Measurements from ENCODE around the gene C2CD4B.

DNA sequence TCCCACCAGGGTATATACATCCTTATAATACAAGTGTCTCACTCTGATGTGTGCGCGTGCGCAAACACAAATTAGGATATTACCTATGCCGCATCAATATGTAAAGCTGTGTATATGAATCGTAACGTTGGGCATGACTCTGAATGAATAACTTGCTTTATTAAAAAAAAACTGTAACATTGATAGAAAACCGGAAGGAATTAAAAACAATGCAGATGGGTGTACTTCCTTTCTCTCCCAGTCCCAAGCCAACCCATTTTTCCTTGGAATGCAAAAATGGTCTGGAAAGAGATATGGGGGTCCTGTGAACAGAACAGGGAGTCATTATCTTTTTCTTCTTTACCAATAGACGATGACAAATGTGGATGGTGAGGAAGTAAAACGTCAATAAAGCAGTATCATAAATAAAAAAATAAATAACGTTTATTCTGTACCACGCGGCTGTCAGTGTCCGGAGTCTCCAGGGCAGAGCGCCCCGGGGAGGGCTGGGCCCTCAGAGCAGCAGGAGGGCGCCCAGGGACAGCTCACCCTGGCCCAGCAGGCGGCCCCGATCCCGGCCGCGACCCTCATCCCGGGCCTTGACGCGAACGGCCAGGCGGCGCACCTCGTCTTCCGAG lies 1.6 kb downstream of the C2CD4B start:
- TF ChIP-seq, protein P1, sequence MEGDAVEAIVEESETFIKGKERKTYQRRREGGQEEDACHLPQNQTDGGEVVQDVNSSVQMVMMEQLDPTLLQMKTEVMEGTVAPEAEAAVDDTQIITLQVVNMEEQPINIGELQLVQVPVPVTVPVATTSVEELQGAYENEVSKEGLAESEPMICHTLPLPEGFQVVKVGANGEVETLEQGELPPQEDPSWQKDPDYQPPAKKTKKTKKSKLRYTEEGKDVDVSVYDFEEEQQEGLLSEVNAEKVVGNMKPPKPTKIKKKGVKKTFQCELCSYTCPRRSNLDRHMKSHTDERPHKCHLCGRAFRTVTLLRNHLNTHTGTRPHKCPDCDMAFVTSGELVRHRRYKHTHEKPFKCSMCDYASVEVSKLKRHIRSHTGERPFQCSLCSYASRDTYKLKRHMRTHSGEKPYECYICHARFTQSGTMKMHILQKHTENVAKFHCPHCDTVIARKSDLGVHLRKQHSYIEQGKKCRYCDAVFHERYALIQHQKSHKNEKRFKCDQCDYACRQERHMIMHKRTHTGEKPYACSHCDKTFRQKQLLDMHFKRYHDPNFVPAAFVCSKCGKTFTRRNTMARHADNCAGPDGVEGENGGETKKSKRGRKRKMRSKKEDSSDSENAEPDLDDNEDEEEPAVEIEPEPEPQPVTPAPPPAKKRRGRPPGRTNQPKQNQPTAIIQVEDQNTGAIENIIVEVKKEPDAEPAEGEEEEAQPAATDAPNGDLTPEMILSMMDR (IDR thresholded peaks at IDR 0.05): no peak
- TF ChIP-seq EZH2 (IDR thresholded peaks at IDR 0.05) (no peak), EZH2phosphoT487 (IDR thresholded peaks at IDR 0.05) (peak; percentile 32)

All from neural progenitor cell (in vitro differentiated cells).